T-helper 17 cell (primary cell): ENCODE measurements around the gene AMACR. TPM values are rescaled to one million over a fixed set of nuclear protein-coding genes. Genes with fewer than 3 reads are reported as not detected.

Experiments
- ATAC-seq: fragments of 150-1000 bp; cut with Tn5 transposase; 2 replicates; pipeline ENCODE4 v1.10.0; 2021; ENCODE audit warnings: mild to moderate bottlenecking, moderate library complexity
- DNase-seq, 3 donors: peaks; one replicate each; pipeline versions ENCODE4 v3.0.0 to v3.0.0-alpha.2; 2020 to 2021
- H3K9me3 ChIP-seq: one replicate; pipeline ENCODE4 v1.7.0; 2013; ENCODE audit warnings: low read length, mild to moderate bottlenecking; ENCODE audit not compliant: control insufficient read depth, poor library complexity, severe bottlenecking
- H3K27ac Mint-ChIP-seq: one replicate; pipeline ENCODE4 v1.8.0; 2022; ENCODE audit warnings: mild to moderate bottlenecking, moderate library complexity, mixed read lengths
- H3K27me3 Mint-ChIP-seq: one replicate; pipeline ENCODE4 v1.8.0; 2022; ENCODE audit warnings: mixed read lengths
- H3K36me3 Mint-ChIP-seq: one replicate; pipeline ENCODE4 v1.8.0; 2022; ENCODE audit warnings: low read depth, mixed read lengths
- H3K4me1 Mint-ChIP-seq: one replicate; pipeline ENCODE4 v1.8.0; 2022; ENCODE audit warnings: mild to moderate bottlenecking, mixed read lengths
- H3K4me3 Mint-ChIP-seq: one replicate; pipeline ENCODE4 v1.8.0; 2022; ENCODE audit warnings: mild to moderate bottlenecking, moderate library complexity, mixed read lengths
- total RNA-seq, 4 donors: library from RNA in 2 of 4; stranded (reverse) in 2 of 4; gene quantifications; one replicate each; pipeline ENCODE4 v1.2.3 and lab custom pipeline; 2022 to 2026

Gene AMACR
- total RNA-seq, 2 donors from 2014 or later, result 2.0 to 3.0 TPM

- Mint-ChIP-seq H3K27me3 (peaks cover 88% of the 10 kb centered on the region), H3K4me1 (peaks cover 10% of the 10 kb centered on the region)
Measured at GRCh38 chr5:33937017-33937706, 70.7 kb downstream of the AMACR start.

GRCh38 chr5:33936381-33937016 is 71.4 kb downstream of the AMACR start, which contains the start of gene RXFP3:
TSS of gene RXFP3 (plus strand) at chr5:33936386. CDS start at chr5:33936741, 355 bp downstream.
- DNase-seq (no peak), ATAC-seq (no peak)
- H3K4me1 Mint-ChIP-seq, result peaks cover 10% of the 10 kb centered on the region
- no peak within 1 kb of the TSS for H3K27ac Mint-ChIP-seq
- peaks cover 88% of the 10 kb centered on the region for H3K27me3 Mint-ChIP-seq
- H3K36me3 Mint-ChIP-seq, result peaks cover 6% of the 10 kb centered on the region
- H3K4me3 Mint-ChIP-seq, result no peak within 1 kb of the TSS
- no peaks in the 10 kb centered on the region for H3K9me3 ChIP-seq

More at GRCh38 chr5:33937017-33937706, 70.7 kb downstream of the AMACR start:
- DNase-seq (no peak), ATAC-seq (no peak)
- no peaks in the 10 kb centered on the region for H3K9me3 ChIP-seq
- Mint-ChIP-seq H3K36me3 (peaks cover 2% of the 10 kb centered on the region), H3K4me3 (no peak overlapping the region), H3K27ac (no peak overlapping the region)

Other genes with a start within 250 kb of the AMACR start
- gene ADAMTS12, start 116.1 kb downstream of the AMACR start, total RNA-seq, result not detected
- not detected for gene RXFP3, start 71.7 kb downstream of the AMACR start, total RNA-seq
- not detected for gene SLC45A2, start 23.4 kb downstream of the AMACR start, total RNA-seq
- gene C1QTNF3, start 35.2 kb upstream of the AMACR start, total RNA-seq, result 1 to 10 TPM; 4.3 to 8.5 TPM